GM12878 (cell line): ENCODE measurements around the gene NEAT1. TPM values are rescaled to one million over a fixed set of nuclear protein-coding genes. Genes with fewer than 3 reads are reported as not detected.
A peak's percentile ranks its signal among the peaks of the same experiment; 100 is the strongest.

Experiments used
- BHLHE40 ChIP-seq, 2 experiments: fragments of 450-650 bp in 1 of 2; IDR thresholded peaks; 2 replicates each; pipeline ENCODE4 v1.6.1; 2011 to 2017; ENCODE audit warnings: low read depth in 2 of 2, borderline replicate concordance in 1 of 2, improper control_type of control experiment in 1 of 2, low read length in 1 of 2, mild to moderate bottlenecking in 1 of 2
- CREM ChIP-seq: IDR thresholded peaks from 2 replicates; pipeline ENCODE4 v1.6.1; 2014; ENCODE audit warnings: antibody characterized with exemption, low read depth
- GATAD2B ChIP-seq: fragments of 450-650 bp; conservative IDR thresholded peaks from 2 replicates; pipeline ENCODE4 v1.6.1; 2017; ENCODE audit warnings: low read depth, mild to moderate bottlenecking, moderate library complexity
- HCFC1 ChIP-seq: fragments of 150-350 bp; IDR thresholded peaks from 2 replicates; pipeline ENCODE4 v1.6.1; 2014; ENCODE audit warnings: low read length
- HDAC6 ChIP-seq: fragments of 200-600 bp; sonication (generic); IDR thresholded peaks from one replicate; pipeline ENCODE4 v1.8.0; 2017; ENCODE audit warnings: antibody characterized with exemption; ENCODE audit not compliant: unreplicated experiment
- HDGF ChIP-seq: fragments of 450-650 bp; IDR thresholded peaks from 2 replicates; pipeline ENCODE4 v1.6.1; 2016; ENCODE audit warnings: antibody characterized with exemption
- NFYA ChIP-seq: IDR thresholded peaks from 2 replicates; pipeline ENCODE4 v1.6.1; 2011; ENCODE audit warnings: low read depth, mild to moderate bottlenecking, low read length, improper control_type of control experiment, borderline replicate concordance
- NR2F1 ChIP-seq: fragments of 450-650 bp; conservative IDR thresholded peaks from 2 replicates; pipeline ENCODE4 v1.6.1; 2017; ENCODE audit warnings: mild to moderate bottlenecking
- PAX5 ChIP-seq: IDR thresholded peaks from 2 replicates; pipeline ENCODE4 v1.6.1; 2011; ENCODE audit warnings: low read depth, low read length, borderline replicate concordance
- POU2F2 ChIP-seq: IDR thresholded peaks from 3 replicates; pipeline ENCODE4 v1.6.1; 2011; ENCODE audit warnings: low read depth, mild to moderate bottlenecking, low read length, borderline replicate concordance
- RAD51 ChIP-seq: fragments of 450-650 bp; IDR thresholded peaks from 2 replicates; pipeline ENCODE4 v1.6.1; 2016; ENCODE audit warnings: moderate library complexity, mild to moderate bottlenecking, inconsistent platforms
- SP1 ChIP-seq: IDR thresholded peaks from one replicate; pipeline ENCODE4 v1.6.1; 2011; ENCODE audit warnings: low read depth, low read length
- SREBF2 ChIP-seq: IDR thresholded peaks from 2 replicates; pipeline ENCODE4 v1.6.1; 2012; ENCODE audit warnings: mild to moderate bottlenecking, low read length
- YY1 ChIP-seq: IDR thresholded peaks from 2 replicates; pipeline ENCODE4 v1.6.1; 2011; ENCODE audit warnings: low read depth, mild to moderate bottlenecking, low read length
- ZNF207 ChIP-seq: fragments of 450-650 bp; IDR thresholded peaks from 2 replicates; pipeline ENCODE4 v1.6.1; 2014; ENCODE audit warnings: antibody characterized with exemption, mild to moderate bottlenecking, borderline replicate concordance
- ZSCAN29 ChIP-seq: fragments of 450-650 bp; IDR thresholded peaks from 2 replicates; pipeline ENCODE4 v1.6.1; 2017; ENCODE audit warnings: mild to moderate bottlenecking, moderate library complexity
- polyA plus RNA-seq, 11 experiments: library from polyadenylated mRNA; depleted of rRNA in 4 of 11; unstranded in 6 of 11; stranded (reverse) in 5 of 11; fragments of >200 nt; fragmentation: Nextera tagmentation in 4 of 11; fragmentation: Illumina TruSeq in 1 of 11; extraction: Ambion mirVana in 4 of 11; extraction: Trizol in 1 of 11; gene quantifications; 1 replicate in 1 of 11; 2 replicates in 10 of 11; pipeline versions ENCODE4 v1.2.1 to v1.2.3, GENCODE V29; 2011 to 2016; ENCODE audit warnings: inconsistent platforms in 2 of 11, missing spikeins in 2 of 11, low read depth in 1 of 11
- total RNA-seq, 4 experiments: library from RNA; depleted of rRNA in 3 of 4; stranded (reverse); fragments of >200 nt in 3 of 4; fragmentation: Illumina TruSeq in 1 of 4; extraction: Trizol in 1 of 4; gene quantifications; 2 replicates each; pipeline versions ENCODE4 v1.2.1 to v1.2.3, GENCODE V29; 2013 to 2021
- TF ChIP-seq, protein P1 (sequence below): fragments of 450-650 bp; IDR thresholded peaks from 2 replicates; pipeline ENCODE4 v1.6.1; 2017; ENCODE audit warnings: mild to moderate bottlenecking, moderate library complexity
- TF ChIP-seq, protein P2 (sequence below): fragments of 450-650 bp; IDR thresholded peaks from 2 replicates; pipeline ENCODE4 v1.6.1; 2017; ENCODE audit warnings: borderline replicate concordance
- TF ChIP-seq, protein P3 (sequence below): fragments of 450-650 bp; formaldehyde crosslinking; IDR thresholded peaks from 2 replicates; pipeline ENCODE4 v1.5.0; 2022; ENCODE audit warnings: mild to moderate bottlenecking, missing genetic modification characterization
- TF ChIP-seq, protein P4 (sequence below): fragments of 450-650 bp; IDR thresholded peaks from 2 replicates; pipeline ENCODE4 v1.6.1; 2016; ENCODE audit warnings: mild to moderate bottlenecking

The NEAT1 gene
- total and polyA plus RNA-seq, 10 of the 15 experiments (the other 5 are each of a cell fraction or from before 2014, with no cell fraction given) = 13.6 to 328 (median 69.4) TPM

DNA sequence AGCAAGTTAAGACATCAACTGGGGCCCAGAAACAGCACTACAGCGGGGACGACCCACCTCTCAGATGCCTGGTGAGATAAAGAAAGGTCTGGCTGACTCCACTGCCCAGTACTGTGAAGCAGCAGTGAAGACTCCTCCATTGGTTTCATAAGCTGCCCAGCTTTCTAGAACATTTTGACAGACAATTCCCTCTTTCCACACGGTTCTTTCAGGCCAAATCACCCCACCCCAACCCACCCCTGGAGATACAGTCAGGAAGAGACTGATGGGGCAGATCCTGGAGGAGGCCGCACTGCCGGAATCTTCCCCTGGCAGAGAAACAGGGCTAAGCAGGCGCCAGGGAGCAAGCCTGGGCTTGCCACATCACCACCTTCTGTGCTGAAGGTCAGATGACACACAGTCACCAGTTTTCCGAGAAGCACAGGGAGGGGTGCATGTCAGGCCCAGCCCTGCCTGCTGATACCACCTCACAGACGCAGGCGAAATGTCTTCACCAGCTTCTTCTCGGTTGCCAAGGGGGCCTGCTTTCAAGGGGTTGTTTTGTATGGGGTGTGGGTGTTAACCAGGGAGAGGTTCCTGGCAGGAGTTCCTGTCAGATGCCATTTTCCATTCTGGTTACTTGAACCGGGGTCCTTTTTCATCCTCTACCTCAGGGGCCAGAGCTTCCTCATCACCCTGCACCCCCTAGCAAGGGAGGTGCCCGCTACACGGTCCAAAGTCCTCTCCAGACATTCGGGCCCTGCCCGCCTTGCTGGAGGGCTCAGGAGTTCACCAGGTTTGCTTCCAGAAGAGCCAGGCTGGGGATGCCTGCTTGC, 1.4 kb upstream of the NEAT1 start (continued):
- TF ChIP-seq ZNF207 (0 out of 2 replicates have a peak, but pooled peaks have one; percentile 67), CREM (peak; percentile 1; the same call in 1 of the 2 replicates), HDGF (peak; percentile 69), NFYA (no peak), HDAC6 (no peak), HCFC1 (peak; percentile 13; the same call in 1 of the 2 replicates), ZSCAN29 (no peak), NR2F1 (peak; percentile 91), BHLHE40 (IDR thresholded peaks at IDR 0.05; ENCODE audit: borderline replicate concordance in 1 of 2, low read depth in 2 of 2, low read length in 1 of 2) (peak; percentile 46 to 80; a peak in 2 of 4 replicates), SP1 (peak; percentile 54), SREBF2 (no peak), POU2F2 (peak; percentile 84; the same call in 2 of the 3 replicates), PAX5 (peak; percentile 60), YY1 (no peak; the same call in 1 of the 2 replicates), GATAD2B (peak; percentile 19; the same call in 1 of the 2 replicates), RAD51 (peak; percentile 81)
- TF ChIP-seq, protein P1, sequence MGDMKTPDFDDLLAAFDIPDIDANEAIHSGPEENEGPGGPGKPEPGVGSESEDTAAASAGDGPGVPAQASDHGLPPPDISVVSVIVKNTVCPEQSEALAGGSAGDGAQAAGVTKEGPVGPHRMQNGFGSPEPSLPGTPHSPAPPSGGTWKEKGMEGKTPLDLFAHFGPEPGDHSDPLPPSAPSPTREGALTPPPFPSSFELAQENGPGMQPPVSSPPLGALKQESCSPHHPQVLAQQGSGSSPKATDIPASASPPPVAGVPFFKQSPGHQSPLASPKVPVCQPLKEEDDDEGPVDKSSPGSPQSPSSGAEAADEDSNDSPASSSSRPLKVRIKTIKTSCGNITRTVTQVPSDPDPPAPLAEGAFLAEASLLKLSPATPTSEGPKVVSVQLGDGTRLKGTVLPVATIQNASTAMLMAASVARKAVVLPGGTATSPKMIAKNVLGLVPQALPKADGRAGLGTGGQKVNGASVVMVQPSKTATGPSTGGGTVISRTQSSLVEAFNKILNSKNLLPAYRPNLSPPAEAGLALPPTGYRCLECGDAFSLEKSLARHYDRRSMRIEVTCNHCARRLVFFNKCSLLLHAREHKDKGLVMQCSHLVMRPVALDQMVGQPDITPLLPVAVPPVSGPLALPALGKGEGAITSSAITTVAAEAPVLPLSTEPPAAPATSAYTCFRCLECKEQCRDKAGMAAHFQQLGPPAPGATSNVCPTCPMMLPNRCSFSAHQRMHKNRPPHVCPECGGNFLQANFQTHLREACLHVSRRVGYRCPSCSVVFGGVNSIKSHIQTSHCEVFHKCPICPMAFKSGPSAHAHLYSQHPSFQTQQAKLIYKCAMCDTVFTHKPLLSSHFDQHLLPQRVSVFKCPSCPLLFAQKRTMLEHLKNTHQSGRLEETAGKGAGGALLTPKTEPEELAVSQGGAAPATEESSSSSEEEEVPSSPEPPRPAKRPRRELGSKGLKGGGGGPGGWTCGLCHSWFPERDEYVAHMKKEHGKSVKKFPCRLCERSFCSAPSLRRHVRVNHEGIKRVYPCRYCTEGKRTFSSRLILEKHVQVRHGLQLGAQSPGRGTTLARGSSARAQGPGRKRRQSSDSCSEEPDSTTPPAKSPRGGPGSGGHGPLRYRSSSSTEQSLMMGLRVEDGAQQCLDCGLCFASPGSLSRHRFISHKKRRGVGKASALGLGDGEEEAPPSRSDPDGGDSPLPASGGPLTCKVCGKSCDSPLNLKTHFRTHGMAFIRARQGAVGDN = peak; percentile 97
- TF ChIP-seq, protein P2, sequence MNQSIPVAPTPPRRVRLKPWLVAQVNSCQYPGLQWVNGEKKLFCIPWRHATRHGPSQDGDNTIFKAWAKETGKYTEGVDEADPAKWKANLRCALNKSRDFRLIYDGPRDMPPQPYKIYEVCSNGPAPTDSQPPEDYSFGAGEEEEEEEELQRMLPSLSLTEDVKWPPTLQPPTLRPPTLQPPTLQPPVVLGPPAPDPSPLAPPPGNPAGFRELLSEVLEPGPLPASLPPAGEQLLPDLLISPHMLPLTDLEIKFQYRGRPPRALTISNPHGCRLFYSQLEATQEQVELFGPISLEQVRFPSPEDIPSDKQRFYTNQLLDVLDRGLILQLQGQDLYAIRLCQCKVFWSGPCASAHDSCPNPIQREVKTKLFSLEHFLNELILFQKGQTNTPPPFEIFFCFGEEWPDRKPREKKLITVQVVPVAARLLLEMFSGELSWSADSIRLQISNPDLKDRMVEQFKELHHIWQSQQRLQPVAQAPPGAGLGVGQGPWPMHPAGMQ = no peak
- TF ChIP-seq, protein P3, sequence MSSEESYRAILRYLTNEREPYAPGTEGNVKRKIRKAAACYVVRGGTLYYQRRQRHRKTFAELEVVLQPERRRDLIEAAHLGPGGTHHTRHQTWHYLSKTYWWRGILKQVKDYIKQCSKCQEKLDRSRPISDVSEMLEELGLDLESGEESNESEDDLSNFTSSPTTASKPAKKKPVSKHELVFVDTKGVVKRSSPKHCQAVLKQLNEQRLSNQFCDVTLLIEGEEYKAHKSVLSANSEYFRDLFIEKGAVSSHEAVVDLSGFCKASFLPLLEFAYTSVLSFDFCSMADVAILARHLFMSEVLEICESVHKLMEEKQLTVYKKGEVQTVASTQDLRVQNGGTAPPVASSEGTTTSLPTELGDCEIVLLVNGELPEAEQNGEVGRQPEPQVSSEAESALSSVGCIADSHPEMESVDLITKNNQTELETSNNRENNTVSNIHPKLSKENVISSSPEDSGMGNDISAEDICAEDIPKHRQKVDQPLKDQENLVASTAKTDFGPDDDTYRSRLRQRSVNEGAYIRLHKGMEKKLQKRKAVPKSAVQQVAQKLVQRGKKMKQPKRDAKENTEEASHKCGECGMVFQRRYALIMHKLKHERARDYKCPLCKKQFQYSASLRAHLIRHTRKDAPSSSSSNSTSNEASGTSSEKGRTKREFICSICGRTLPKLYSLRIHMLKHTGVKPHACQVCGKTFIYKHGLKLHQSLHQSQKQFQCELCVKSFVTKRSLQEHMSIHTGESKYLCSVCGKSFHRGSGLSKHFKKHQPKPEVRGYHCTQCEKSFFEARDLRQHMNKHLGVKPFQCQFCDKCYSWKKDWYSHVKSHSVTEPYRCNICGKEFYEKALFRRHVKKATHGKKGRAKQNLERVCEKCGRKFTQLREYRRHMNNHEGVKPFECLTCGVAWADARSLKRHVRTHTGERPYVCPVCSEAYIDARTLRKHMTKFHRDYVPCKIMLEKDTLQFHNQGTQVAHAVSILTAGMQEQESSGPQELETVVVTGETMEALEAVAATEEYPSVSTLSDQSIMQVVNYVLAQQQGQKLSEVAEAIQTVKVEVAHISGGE (CRISPR knock-in tag) = no peak
- TF ChIP-seq, protein P4, sequence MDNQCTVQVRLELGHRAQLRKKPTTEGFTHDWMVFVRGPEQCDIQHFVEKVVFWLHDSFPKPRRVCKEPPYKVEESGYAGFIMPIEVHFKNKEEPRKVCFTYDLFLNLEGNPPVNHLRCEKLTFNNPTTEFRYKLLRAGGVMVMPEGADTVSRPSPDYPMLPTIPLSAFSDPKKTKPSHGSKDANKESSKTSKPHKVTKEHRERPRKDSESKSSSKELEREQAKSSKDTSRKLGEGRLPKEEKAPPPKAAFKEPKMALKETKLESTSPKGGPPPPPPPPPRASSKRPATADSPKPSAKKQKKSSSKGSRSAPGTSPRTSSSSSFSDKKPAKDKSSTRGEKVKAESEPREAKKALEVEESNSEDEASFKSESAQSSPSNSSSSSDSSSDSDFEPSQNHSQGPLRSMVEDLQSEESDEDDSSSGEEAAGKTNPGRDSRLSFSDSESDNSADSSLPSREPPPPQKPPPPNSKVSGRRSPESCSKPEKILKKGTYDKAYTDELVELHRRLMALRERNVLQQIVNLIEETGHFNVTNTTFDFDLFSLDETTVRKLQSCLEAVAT = peak; percentile 95; the same call in 1 of the 2 replicates
